ENCODE results near the gene SRI. TPM values are rescaled to one million over a fixed set of nuclear protein-coding genes. Genes with fewer than 3 reads are reported as not detected.

Gene SRI
- total and polyA plus RNA-seq, 2 donors: 62.5 to 87.4 TPM

DNA sequence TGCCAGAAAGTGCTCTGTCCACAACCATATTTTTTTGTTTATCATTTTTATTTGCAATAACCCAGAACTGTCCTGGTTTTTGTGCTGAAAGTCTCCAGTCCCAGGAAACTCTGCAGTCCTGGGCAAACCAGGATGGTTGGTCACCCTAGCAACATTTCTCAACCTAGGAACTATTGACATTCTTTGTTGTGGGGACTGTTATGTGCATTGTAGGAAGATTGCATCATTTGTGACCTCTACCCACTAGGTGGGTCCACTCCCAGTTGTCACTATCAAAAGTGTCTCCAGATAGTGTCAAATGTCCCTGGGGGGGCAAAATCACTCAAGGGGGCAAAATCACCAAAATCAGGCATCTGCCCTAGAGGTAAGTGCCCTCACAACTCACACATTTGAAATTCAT lies 14.0 kb upstream of the SRI start:
- Histone ChIP-seq H3K9me3 (ENCODE audit: control insufficient read depth in 2 of 2, insufficient read depth in 1 of 2, low read length in 1 of 2) (no peaks in the 10 kb centered on the region), H3K27me3 (ENCODE audit: control insufficient read depth in 2 of 2, insufficient read depth in 1 of 2, low read length in 1 of 2) (no peaks in the 10 kb centered on the region), H3K36me3 (ENCODE audit: control insufficient read depth in 2 of 2, insufficient read depth in 2 of 2, low read length in 1 of 2) (no peaks in the 10 kb centered on the region), H3K27ac (ENCODE audit: low read depth in 1 of 2, low read length in 1 of 2) (no peak overlapping the region), H3K4me1 (ENCODE audit: control insufficient read depth in 2 of 2, insufficient read depth in 2 of 2, low read length in 2 of 2) (no peaks in the 10 kb centered on the region), H3K4me3 (ENCODE audit: low read length in 2 of 2) (no peak overlapping the region)
- no peak for DNase-seq (ENCODE audit: low read depth in 6 of 9, low spot score in 9 of 9)

DNA sequence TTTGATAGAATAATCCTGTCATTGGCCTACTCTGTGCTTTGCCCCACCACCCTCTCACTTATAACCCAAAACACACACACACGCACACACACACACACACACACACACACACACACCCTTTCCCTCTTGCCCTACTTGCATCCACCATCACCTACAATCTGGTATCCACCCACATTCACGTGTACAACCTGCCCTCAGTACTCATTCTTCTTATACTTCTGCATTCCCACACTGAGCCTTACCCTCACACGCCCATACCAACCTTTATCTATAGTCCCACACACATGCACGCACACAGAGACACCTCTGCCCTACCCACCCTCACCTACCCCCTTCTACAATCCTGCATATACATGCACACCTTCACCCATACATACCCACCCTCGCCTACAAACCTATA lies 10.8 kb upstream of the SRI start:
- 93% methylated on average over 5 of the region's 5 CpGs for WGBS
- Histone ChIP-seq H3K9me3 (ENCODE audit: control insufficient read depth in 2 of 2, insufficient read depth in 1 of 2, low read length in 1 of 2) (no peaks in the 10 kb centered on the region), H3K4me3 (ENCODE audit: low read length in 2 of 2) (no peak overlapping the region), H3K27ac (ENCODE audit: low read depth in 1 of 2, low read length in 1 of 2) (no peak overlapping the region), H3K36me3 (ENCODE audit: control insufficient read depth in 2 of 2, insufficient read depth in 2 of 2, low read length in 1 of 2) (no peaks in the 10 kb centered on the region), H3K4me1 (ENCODE audit: control insufficient read depth in 2 of 2, insufficient read depth in 2 of 2, low read length in 2 of 2) (no peaks in the 10 kb centered on the region), H3K27me3 (ENCODE audit: control insufficient read depth in 2 of 2, insufficient read depth in 1 of 2, low read length in 1 of 2) (no peaks in the 10 kb centered on the region)
- DNase-seq (ENCODE audit: low read depth in 6 of 9, low spot score in 9 of 9): no peak

DNA sequence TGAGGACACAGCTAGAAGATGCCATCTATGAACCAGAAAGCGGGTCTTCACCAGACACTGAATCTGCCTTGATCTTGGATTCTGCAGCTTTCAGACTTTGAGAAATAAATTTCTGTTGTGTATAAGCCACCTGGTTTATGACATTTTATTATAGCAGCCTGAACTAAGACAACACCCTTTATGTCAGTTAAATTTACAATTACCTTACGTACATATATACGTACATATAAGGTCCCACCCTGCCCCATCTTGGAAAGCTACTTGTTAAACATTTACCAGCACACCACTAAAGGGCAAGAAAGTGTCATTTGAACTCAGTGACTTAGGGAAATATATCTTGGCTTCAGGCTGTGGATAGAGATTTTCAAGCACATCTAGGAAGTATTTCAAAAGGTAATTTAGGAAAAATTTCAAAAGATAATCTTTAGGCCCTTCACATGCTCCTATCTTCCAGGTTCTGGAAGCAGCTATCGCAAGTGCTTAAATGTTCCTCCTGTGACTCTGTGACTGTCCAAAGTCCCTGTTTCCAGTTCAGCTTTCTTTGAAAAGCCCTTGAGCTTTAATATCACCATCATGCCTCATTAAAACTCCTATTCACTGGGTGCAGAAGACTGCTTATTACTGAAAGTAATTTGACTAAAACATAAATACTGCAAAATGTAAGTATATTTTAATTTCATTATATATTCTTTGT lies 9.6 kb upstream of the SRI start:
- no peaks in the 10 kb centered on the region for H3K27me3 ChIP-seq (ENCODE audit: control insufficient read depth in 2 of 2, insufficient read depth in 1 of 2, low read length in 1 of 2)
- 98% methylated on average over 4 of the region's 4 CpGs for WGBS
- H3K4me1 ChIP-seq (ENCODE audit: control insufficient read depth in 2 of 2, insufficient read depth in 2 of 2, low read length in 2 of 2): no peaks in the 10 kb centered on the region
- H3K4me3 ChIP-seq (ENCODE audit: low read length in 2 of 2): no peak overlapping the region
- no peak overlapping the region for H3K27ac ChIP-seq (ENCODE audit: low read depth in 1 of 2, low read length in 1 of 2)
- H3K36me3 ChIP-seq (ENCODE audit: control insufficient read depth in 2 of 2, insufficient read depth in 2 of 2, low read length in 1 of 2): no peaks in the 10 kb centered on the region
- H3K9me3 ChIP-seq (ENCODE audit: control insufficient read depth in 2 of 2, insufficient read depth in 1 of 2, low read length in 1 of 2): no peaks in the 10 kb centered on the region
- DNase-seq (ENCODE audit: low read depth in 6 of 9, low spot score in 9 of 9): no peak

DNA sequence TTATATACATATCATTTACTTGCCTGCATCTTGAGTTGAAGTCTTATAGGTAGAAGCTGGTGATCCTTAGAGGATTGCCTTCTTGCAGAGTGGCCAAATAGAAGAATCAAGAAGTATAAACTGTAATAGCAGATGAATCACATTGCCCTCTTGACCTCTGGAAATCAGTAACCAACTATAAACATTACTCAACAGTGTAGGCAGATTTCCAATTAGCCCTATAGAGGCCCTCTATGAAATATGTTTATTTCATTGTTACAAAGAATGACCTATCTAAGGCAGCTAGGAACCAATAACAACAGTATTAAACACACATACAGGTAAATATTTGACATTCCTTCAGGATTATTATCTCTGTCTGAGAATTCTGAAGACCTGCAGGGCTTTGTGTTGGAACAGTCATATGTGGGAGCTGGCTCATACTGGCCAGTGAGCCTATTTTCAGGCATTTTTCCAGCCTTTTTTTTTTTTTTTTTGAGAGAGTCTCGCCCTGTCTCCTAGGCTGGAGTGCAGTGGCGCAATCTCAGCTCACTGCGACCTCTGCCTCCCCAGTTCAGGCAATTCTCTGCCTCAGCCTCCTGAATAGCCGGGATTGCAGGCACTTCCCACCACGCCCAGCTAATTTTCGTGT lies 7.2 kb upstream of the SRI start:
- no peak for DNase-seq (ENCODE audit: low read depth in 6 of 9, low spot score in 9 of 9)
- H3K4me3 ChIP-seq (ENCODE audit: low read length in 2 of 2): no peak overlapping the region

DNA sequence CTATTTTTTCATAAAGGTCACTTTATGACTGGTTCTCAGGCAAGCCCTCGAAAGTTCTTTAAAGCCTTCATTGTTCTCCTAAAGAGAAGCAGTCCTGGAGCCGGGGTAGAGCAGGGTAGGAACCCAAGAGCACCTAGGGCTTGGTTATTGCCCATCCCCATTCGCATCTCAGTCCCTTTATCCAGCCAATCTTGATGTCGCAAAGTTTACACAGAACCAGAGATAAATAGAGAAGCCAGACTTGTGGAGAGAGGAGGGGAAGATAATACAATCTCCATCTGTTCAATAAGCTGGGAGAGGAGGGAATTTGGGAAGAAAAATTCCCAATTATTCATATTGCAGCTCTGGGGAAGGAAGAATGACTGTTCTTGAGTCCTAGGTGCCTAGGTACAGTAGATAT lies 6.4 kb upstream of the SRI start:
- no peaks in the 10 kb centered on the region for H3K27me3 ChIP-seq (ENCODE audit: control insufficient read depth in 2 of 2, insufficient read depth in 1 of 2, low read length in 1 of 2)
- DNase-seq (ENCODE audit: low read depth in 6 of 9, low spot score in 9 of 9): no peak
- no peak overlapping the region for H3K4me3 ChIP-seq (ENCODE audit: low read length in 2 of 2)
- WGBS: 95% methylated on average over 4 of the region's 4 CpGs
- H3K9me3 ChIP-seq (ENCODE audit: control insufficient read depth in 2 of 2, insufficient read depth in 1 of 2, low read length in 1 of 2): no peaks in the 10 kb centered on the region
- H3K36me3 ChIP-seq (ENCODE audit: control insufficient read depth in 2 of 2, insufficient read depth in 2 of 2, low read length in 1 of 2): no peaks in the 10 kb centered on the region
- no peak overlapping the region for H3K27ac ChIP-seq (ENCODE audit: low read depth in 1 of 2, low read length in 1 of 2)
- H3K4me1 ChIP-seq (ENCODE audit: control insufficient read depth in 2 of 2, insufficient read depth in 2 of 2, low read length in 2 of 2): no peaks in the 10 kb centered on the region

More for the DNA sequence above, 7.2 kb upstream of the SRI start:
- 98% methylated on average over 6 of the region's 6 CpGs for WGBS
- Histone ChIP-seq H3K9me3 (ENCODE audit: control insufficient read depth in 2 of 2, insufficient read depth in 1 of 2, low read length in 1 of 2) (no peaks in the 10 kb centered on the region), H3K27ac (ENCODE audit: low read depth in 1 of 2, low read length in 1 of 2) (no peak overlapping the region), H3K4me1 (ENCODE audit: control insufficient read depth in 2 of 2, insufficient read depth in 2 of 2, low read length in 2 of 2) (no peaks in the 10 kb centered on the region), H3K27me3 (ENCODE audit: control insufficient read depth in 2 of 2, insufficient read depth in 1 of 2, low read length in 1 of 2) (no peaks in the 10 kb centered on the region), H3K36me3 (ENCODE audit: control insufficient read depth in 2 of 2, insufficient read depth in 2 of 2, low read length in 1 of 2) (no peaks in the 10 kb centered on the region)

DNA sequence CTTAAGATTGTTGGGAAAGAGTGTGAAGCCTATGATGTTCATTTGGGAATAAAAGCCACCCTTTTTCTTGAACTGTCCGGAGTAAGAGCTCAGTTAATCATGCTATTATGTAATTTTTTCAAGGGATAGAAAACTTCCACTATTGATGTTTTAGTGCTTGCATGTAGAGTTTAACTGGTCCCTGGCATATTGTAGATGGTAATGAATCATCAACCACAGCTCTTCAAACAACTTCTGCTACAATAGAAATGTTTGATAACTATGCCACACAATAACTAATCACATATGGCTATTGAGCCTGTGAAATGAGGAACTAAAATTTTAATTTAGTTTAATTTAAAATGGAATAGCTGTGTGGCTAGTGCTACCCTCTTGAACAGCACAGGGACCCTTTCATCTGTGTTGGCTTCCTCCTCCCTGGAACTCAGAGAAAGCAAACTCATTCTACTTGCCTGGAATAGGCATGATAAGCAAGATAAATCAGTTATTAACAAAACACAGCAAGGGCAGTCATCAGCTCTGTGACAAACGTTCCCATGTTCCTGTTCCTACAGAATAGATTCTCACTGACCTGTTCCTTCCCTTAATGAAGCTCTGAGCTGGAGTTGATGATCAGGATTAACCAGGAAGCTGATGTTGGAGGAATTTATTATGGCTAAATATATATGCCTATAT lies 4.9 kb upstream of the SRI start:
- no peak for DNase-seq (ENCODE audit: low read depth in 6 of 9, low spot score in 9 of 9)
- no peaks in the 10 kb centered on the region for H3K27me3 ChIP-seq (ENCODE audit: control insufficient read depth in 2 of 2, insufficient read depth in 1 of 2, low read length in 1 of 2)
- no peak overlapping the region for H3K27ac ChIP-seq (ENCODE audit: low read depth in 1 of 2, low read length in 1 of 2)
- 49% methylated on average over 2 of the region's 2 CpGs for WGBS
- H3K36me3 ChIP-seq (ENCODE audit: control insufficient read depth in 2 of 2, insufficient read depth in 2 of 2, low read length in 1 of 2): no peaks in the 10 kb centered on the region
- H3K9me3 ChIP-seq (ENCODE audit: control insufficient read depth in 2 of 2, insufficient read depth in 1 of 2, low read length in 1 of 2): no peaks in the 10 kb centered on the region
- no peak overlapping the region for H3K4me3 ChIP-seq (ENCODE audit: low read length in 2 of 2)
- peaks cover 2 to 8% of the 10 kb centered on the region in 2 donors for H3K4me1 ChIP-seq (ENCODE audit: control insufficient read depth in 2 of 2, insufficient read depth in 2 of 2, low read length in 2 of 2)

DNA sequence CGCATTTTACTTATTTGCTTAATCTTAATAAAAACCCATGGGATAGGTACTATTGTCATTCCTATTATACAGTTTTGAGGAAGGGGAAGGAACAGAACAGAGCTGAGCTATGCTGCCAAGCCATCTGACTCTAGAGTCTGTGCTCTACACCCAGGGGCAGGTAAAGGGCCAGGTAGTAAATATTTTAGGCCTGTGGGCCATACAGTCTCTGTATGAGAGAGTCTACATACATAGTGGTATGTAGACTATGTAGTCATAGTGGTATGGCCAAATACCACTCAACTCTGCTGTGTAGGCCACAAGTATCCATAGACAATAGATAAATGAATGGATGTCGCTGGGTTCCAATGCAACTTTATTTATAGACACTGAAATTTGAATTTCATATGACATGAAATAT lies 3.4 kb upstream of the SRI start:
- no peaks in the 10 kb centered on the region for H3K9me3 ChIP-seq (ENCODE audit: control insufficient read depth in 2 of 2, insufficient read depth in 1 of 2, low read length in 1 of 2)
- peaks cover 2 to 13% of the 10 kb centered on the region in 2 donors for H3K4me1 ChIP-seq (ENCODE audit: control insufficient read depth in 2 of 2, insufficient read depth in 2 of 2, low read length in 2 of 2)
- 98% methylated on average over 2 of the region's 2 CpGs for WGBS
- H3K27me3 ChIP-seq (ENCODE audit: control insufficient read depth in 2 of 2, insufficient read depth in 1 of 2, low read length in 1 of 2): no peaks in the 10 kb centered on the region
- no peaks in the 10 kb centered on the region for H3K36me3 ChIP-seq (ENCODE audit: control insufficient read depth in 2 of 2, insufficient read depth in 2 of 2, low read length in 1 of 2)
- H3K27ac ChIP-seq (ENCODE audit: low read depth in 1 of 2, low read length in 1 of 2): no peak overlapping the region
- no peak for DNase-seq (ENCODE audit: low read depth in 6 of 9, low spot score in 9 of 9)
- H3K4me3 ChIP-seq (ENCODE audit: low read length in 2 of 2): no peak overlapping the region

DNA sequence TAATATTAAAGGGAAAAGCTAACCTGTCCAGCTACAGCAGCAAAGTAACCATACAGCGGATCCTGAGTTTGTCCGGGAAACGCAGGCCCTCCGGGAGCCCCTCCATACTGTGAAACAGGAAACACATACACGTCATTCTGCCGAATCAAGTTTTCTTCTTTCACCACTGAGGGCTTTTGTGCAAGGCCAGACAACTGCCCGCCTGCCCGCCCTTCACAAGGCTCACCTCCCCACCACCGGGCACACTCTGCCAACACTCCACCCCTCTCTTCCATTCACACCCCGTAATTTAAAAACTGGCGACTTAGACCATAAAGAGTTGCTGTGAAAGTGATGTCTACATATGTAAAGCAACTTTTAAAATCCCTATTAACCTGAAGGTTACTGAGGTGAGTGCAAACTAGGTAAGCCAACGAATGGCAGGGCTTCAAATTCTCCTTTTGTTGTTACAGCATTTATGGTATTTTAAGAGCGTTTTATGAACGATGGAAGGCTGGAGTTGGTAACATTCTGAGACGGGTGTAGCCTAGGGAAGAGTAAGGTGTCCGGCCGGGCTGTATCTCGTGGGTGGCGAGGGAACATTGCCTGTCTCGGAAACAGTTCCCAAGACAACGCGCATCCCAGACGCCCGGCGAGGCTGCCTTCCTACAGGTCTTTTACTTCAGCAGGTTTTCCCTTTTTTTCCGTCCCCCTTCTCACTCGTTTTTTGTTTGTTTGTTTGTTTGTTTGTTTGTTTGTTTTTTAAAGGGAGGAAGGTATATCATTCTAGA lies 817 bp downstream of the SRI start:
- WGBS: under 1% methylated on average over 27 of the region's 27 CpGs
- no peaks in the 10 kb centered on the region for H3K27me3 ChIP-seq (ENCODE audit: control insufficient read depth in 2 of 2, insufficient read depth in 1 of 2, low read length in 1 of 2)
- H3K4me3 ChIP-seq (ENCODE audit: low read length in 2 of 2): peak overlapping the region; percentile 69 to 88
- H3K4me1 ChIP-seq (ENCODE audit: control insufficient read depth in 2 of 2, insufficient read depth in 2 of 2, low read length in 2 of 2): peaks cover 4 to 19% of the 10 kb centered on the region in 2 donors
- no peaks in the 10 kb centered on the region for H3K9me3 ChIP-seq (ENCODE audit: control insufficient read depth in 2 of 2, insufficient read depth in 1 of 2, low read length in 1 of 2)
- peak in 7 of 9 donors; percentile 8 to 53 (median 19) for DNase-seq (ENCODE audit: low read depth in 6 of 9, low spot score in 9 of 9)
- peak overlapping the region; percentile 42 to 73 for H3K27ac ChIP-seq (ENCODE audit: low read depth in 1 of 2, low read length in 1 of 2)
- H3K36me3 ChIP-seq (ENCODE audit: control insufficient read depth in 2 of 2, insufficient read depth in 2 of 2, low read length in 1 of 2): peaks cover 6 to 20% of the 10 kb centered on the region in 2 donors

DNA sequence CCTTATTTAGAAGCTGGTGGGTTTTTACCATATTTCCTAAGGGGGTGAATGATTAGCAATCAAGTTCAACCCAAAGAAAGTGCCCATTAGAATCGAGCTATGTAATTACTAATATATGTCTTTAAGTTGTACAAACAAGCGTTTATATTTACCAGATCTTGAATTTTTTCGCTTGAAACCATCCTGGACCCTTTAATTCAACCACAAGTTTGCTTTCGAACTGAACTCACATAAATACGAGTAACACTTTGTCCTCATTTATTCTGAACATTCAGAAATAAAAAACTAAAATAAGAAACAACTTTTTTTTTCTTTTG lies 1.5 kb downstream of the SRI start:
- Histone ChIP-seq H3K9me3 (ENCODE audit: control insufficient read depth in 2 of 2, insufficient read depth in 1 of 2, low read length in 1 of 2) (no peaks in the 10 kb centered on the region), H3K27me3 (ENCODE audit: control insufficient read depth in 2 of 2, insufficient read depth in 1 of 2, low read length in 1 of 2) (no peaks in the 10 kb centered on the region), H3K4me1 (ENCODE audit: control insufficient read depth in 2 of 2, insufficient read depth in 2 of 2, low read length in 2 of 2) (peaks cover 4 to 19% of the 10 kb centered on the region in 2 donors), H3K27ac (ENCODE audit: low read depth in 1 of 2, low read length in 1 of 2) (peak overlapping the region in 1 of 2 donors; percentile 73), H3K36me3 (ENCODE audit: control insufficient read depth in 2 of 2, insufficient read depth in 2 of 2, low read length in 1 of 2) (peaks cover 8 to 26% of the 10 kb centered on the region in 2 donors), H3K4me3 (ENCODE audit: low read length in 2 of 2) (peak overlapping the region; percentile 69 to 88)
- DNase-seq (ENCODE audit: low read depth in 6 of 9, low spot score in 9 of 9): peak in 2 of 9 donors; percentile 2 to 24
- 21% methylated on average over 5 of the region's 5 CpGs for WGBS
